Large intestine (tissue), 3 donors: Measurements from ENCODE around the gene LGALS7. TPM values are rescaled to one million over a fixed set of nuclear protein-coding genes. Genes with fewer than 3 reads are reported as not detected.
"Not testable (repeated sequence)": the region's sequence is repeated elsewhere in the genome, so short reads cannot be mapped to it uniquely, and the experiment has no call there.

ENCODE experiments used
- DNase-seq, 2 donors: peaks; one replicate each; pipeline versions ENCODE4 v3.0.0 to v3.0.0-alpha.2; 2013
- H3K27ac ChIP-seq: one replicate; pipeline ENCODE4 v1.5.1; 2013; ENCODE audit warnings: low read length
- H3K27me3 ChIP-seq: 2 replicates; pipeline ENCODE4 v1.6.1; 2013; ENCODE audit warnings: low read length; ENCODE audit not compliant: control insufficient read depth, insufficient read depth
- H3K36me3 ChIP-seq: 2 replicates; pipeline ENCODE4 v1.6.1; 2013; ENCODE audit warnings: low read length; ENCODE audit not compliant: control insufficient read depth, insufficient read depth
- H3K4me1 ChIP-seq: one replicate; pipeline ENCODE4 v1.6.1; 2013; ENCODE audit warnings: low read length; ENCODE audit not compliant: control insufficient read depth, insufficient read depth
- H3K4me3 ChIP-seq: one replicate; pipeline ENCODE4 v1.5.1; 2013; ENCODE audit warnings: low read length
- H3K9me3 ChIP-seq: one replicate; pipeline ENCODE4 v1.6.1; 2013; ENCODE audit warnings: mild to moderate bottlenecking, low read depth, low read length, moderate library complexity; ENCODE audit not compliant: control insufficient read depth
- WGBS: methylation state at CpG from one replicate; pipeline ENCODE4 v1.1.5; 2013; ENCODE audit warnings: low lambda C conversion rate; ENCODE audit not compliant: insufficient coverage; 5-methylcytosine and 5-hydroxymethylcytosine counted together
- polyA plus RNA-seq: library from polyadenylated mRNA; unstranded; fragments of 120-200 nt; gene quantifications from one replicate; pipeline ENCODE4 v1.2.1, GENCODE V29; 2013

Gene LGALS7
- polyA plus RNA-seq, 1 donor: 5.6 TPM

GRCh38 chr19:38799104-38799503, 25.8 kb upstream of the LGALS7 start:
- H3K4me1 ChIP-seq: no peaks in the 10 kb centered on the region
- no peak overlapping the region for H3K4me3 ChIP-seq
- WGBS: no CpG with 5 or more reads among the region's 10 CpGs
- H3K27ac ChIP-seq: no peak overlapping the region
- no peak for DNase-seq
- peaks cover 35% of the 10 kb centered on the region for H3K36me3 ChIP-seq
- no peaks in the 10 kb centered on the region for H3K9me3 ChIP-seq
- H3K27me3 ChIP-seq: no peaks in the 10 kb centered on the region

GRCh38 chr19:38797781-38798180, 24.5 kb upstream of the LGALS7 start:
- not testable (repeated sequence) for H3K27ac ChIP-seq, H3K27me3 ChIP-seq, H3K4me1 ChIP-seq, DNase-seq, H3K4me3 ChIP-seq, H3K9me3 ChIP-seq
- peaks cover 25% of the 10 kb centered on the region for H3K36me3 ChIP-seq
- WGBS: no CpG with 5 or more reads among the region's 33 CpGs

- Histone ChIP-seq H3K9me3 (peaks cover 3% of the 10 kb centered on the region), H3K27ac (no peak overlapping the region), H3K4me3 (no peak overlapping the region), H3K4me1 (peaks cover 11% of the 10 kb centered on the region), H3K36me3 (peaks cover 10% of the 10 kb centered on the region), H3K27me3 (no peaks in the 10 kb centered on the region)
- DNase-seq: no peak
- WGBS: no CpG with 5 or more reads among the region's 2 CpGs
Observed at GRCh38 chr19:38796154-38796553, 22.8 kb upstream of the LGALS7 start.

- Histone ChIP-seq H3K27me3 (no peaks in the 10 kb centered on the region), H3K36me3 (peaks cover 7% of the 10 kb centered on the region), H3K4me1 (peaks cover 11% of the 10 kb centered on the region), H3K4me3 (no peak overlapping the region), H3K9me3 (peaks cover 3% of the 10 kb centered on the region), H3K27ac (no peak overlapping the region)
- no peak for DNase-seq
- WGBS: no CpG with 5 or more reads among the region's 4 CpGs
Observed at GRCh38 chr19:38795549-38795948, 22.2 kb upstream of the LGALS7 start.

DNA sequence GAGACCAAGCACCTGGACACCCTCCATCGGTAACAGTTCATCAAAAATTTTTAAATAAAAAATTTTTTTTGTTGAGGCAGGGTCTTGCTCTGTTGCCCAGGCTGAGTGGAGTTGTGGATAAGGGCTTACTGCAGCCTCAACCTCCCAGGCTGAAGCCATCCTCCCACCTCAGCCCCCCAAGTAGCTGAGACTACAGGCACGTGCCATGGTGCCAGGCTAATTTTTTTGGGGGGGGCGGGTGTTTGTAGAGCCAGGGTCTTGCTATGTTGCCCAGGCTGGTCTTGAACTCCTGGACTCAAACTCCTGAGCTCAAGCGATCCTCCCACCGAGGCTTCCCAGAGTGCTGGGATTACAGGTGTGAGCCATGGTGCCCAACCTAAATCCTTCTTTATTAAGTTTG, 20.4 kb upstream of the LGALS7 start:
- no peaks in the 10 kb centered on the region for H3K36me3 ChIP-seq
- no peak overlapping the region for H3K27ac ChIP-seq
- WGBS: 100% methylated on average over 1 of the region's 5 CpGs
- no peak for DNase-seq
- H3K4me3 ChIP-seq: no peak overlapping the region
- peaks cover 11% of the 10 kb centered on the region for H3K4me1 ChIP-seq
- no peaks in the 10 kb centered on the region for H3K27me3 ChIP-seq
- peaks cover 3% of the 10 kb centered on the region for H3K9me3 ChIP-seq

DNA sequence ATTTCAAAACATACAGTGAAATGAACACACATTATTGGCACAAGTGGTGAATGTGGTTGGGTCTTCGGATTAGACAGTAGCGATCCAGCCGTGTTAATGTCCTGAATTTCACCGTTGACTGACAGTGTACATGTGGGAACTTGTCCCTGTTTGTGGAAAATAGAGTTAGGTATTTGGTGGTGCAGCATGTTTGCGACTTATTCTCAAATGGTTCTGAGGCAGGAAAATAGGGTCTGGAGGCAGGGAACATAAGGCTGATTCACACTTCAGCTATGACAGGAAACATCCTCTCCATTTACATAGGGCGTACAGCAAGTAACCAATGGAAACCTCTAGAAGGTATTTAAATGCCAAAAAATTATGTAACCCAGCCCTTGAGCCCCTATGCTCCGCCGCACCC, 19.9 kb upstream of the LGALS7 start:
- Histone ChIP-seq H3K27ac (peak overlapping the region; percentile 80), H3K9me3 (peaks cover 3% of the 10 kb centered on the region), H3K4me1 (peaks cover 11% of the 10 kb centered on the region), H3K36me3 (no peaks in the 10 kb centered on the region), H3K4me3 (no peak overlapping the region), H3K27me3 (no peaks in the 10 kb centered on the region)
- no CpG with 5 or more reads among the region's 8 CpGs for WGBS
- DNase-seq: no peak

GRCh38 chr19:38792250-38793111, 19.2 kb upstream of the LGALS7 start:
- peak; percentile 69 to 81 for DNase-seq
- Histone ChIP-seq H3K9me3 (peaks cover 3% of the 10 kb centered on the region), H3K27me3 (no peaks in the 10 kb centered on the region), H3K27ac (peak overlapping the region; percentile 80), H3K36me3 (no peaks in the 10 kb centered on the region), H3K4me3 (peak overlapping the region; percentile 51), H3K4me1 (peaks cover 11% of the 10 kb centered on the region)
- WGBS: no CpG with 5 or more reads among the region's 71 CpGs

- Histone ChIP-seq H3K4me3 (peak overlapping the region; percentile 10), H3K4me1 (peaks cover 11% of the 10 kb centered on the region)
- not testable (repeated sequence) for H3K27ac ChIP-seq, DNase-seq, H3K27me3 ChIP-seq, H3K9me3 ChIP-seq, H3K36me3 ChIP-seq
- WGBS: no CpG with 5 or more reads among the region's 40 CpGs
Observed at GRCh38 chr19:38791451-38792064, 18.2 kb upstream of the LGALS7 start.

DNA sequence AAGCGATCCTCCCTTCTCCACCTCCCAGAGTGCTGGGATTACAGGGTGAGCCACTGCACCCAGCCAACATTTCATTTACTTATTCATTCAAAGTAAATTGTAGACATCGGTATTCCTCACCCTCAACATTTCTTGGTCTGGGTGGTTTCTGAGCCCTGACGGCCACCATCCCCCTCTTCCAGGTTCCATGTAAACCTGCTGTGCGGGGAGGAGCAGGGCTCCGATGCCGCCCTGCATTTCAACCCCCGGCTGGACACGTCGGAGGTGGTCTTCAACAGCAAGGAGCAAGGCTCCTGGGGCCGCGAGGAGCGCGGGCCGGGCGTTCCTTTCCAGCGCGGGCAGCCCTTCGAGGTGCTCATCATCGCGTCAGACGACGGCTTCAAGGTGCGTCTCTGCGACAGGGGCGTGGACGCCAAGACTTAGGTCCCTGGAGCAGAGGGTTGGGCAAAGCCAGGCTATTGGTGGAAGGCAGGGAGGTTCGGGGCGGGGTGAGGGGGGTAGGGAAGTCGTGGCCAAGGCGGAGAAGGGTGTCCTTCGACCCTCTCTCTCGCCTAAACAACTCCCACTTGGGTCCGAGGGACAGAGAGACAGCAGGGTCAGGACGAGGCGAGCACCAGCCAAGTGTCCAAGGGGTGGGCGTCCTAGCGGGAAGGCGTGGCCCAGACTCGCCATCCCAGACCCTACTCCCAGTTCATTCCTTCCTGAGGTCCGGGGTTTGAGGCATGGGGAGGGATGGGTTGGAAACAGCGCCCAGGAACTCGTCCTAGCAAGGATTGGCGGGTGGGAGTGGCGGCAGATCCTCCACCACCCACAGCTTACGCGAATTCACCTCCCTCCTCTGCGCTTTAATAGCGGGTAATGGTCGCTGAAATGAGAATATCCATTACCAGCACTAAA, 17.4 kb upstream of the LGALS7 start:
- peaks cover 11% of the 10 kb centered on the region for H3K4me1 ChIP-seq
- H3K4me3 ChIP-seq: peak overlapping the region; percentile 10
- not testable (repeated sequence) for DNase-seq, H3K27ac ChIP-seq, H3K36me3 ChIP-seq, H3K9me3 ChIP-seq, H3K27me3 ChIP-seq
- no CpG with 5 or more reads among the region's 49 CpGs for WGBS
